ENCODE results near the gene CHAD. TPM values are rescaled to one million over a fixed set of nuclear protein-coding genes. Genes with fewer than 3 reads are reported as not detected.

The CHAD gene
- total and polyA plus RNA-seq, 2 of the 13 experiments (the other 11 are each of a cell fraction or from before 2014, with no cell fraction given): 1.4 TPM; not detected in 1

- intact Hi-C loops (cut with micrococcal nuclease; ENCODE audit: unreplicated experiment) (no loop called here), in situ Hi-C loops (cut with HindIII; ENCODE audit: extremely low pct_ligation_motif_present, low pct_unique_long_range_greater_than_20kb) (no loop called here)
- ChIA-PET POLR2A (no interaction called here), CTCF (ENCODE audit: low intra/inter-chr PET ratio, low total read pairs) (no interaction called here)
- no peaks in the 10 kb centered on the region for H4K20me1 ChIP-seq (ENCODE audit: insufficient read depth, low read length)
- WGBS (ENCODE audit: low lambda C conversion rate): 87% methylated on average over 55 of the region's 66 CpGs
- no peak within 1 kb of the TSS for H3K27ac ChIP-seq (ENCODE audit: extremely low read length, insufficient read depth, low read length)
- no peaks in the 10 kb centered on the region for H3K36me3 ChIP-seq (replicated peaks in 1 of 2; ENCODE audit: control insufficient read depth in 1 of 2, insufficient read depth in 2 of 2, low read length in 2 of 2)
- no peak for TF ChIP-seq ZNF333 (CRISPR knock-in tag; IDR thresholded peaks at IDR 0.05; ENCODE audit: borderline replicate concordance)
- TF ChIP-seq RARG (CRISPR knock-in tag; IDR thresholded peaks at IDR 0.05; ENCODE audit: low read depth): no peak
- TF ChIP-seq JUND (CRISPR knock-in tag; IDR thresholded peaks at IDR 0.05): no peak
- TF ChIP-seq CREB1 (IDR thresholded peaks at IDR 0.05): peak; percentile 75; the same call in 1 of the 2 replicates
- TF ChIP-seq CREB1 (CRISPR knock-in tag; IDR thresholded peaks at IDR 0.05): no peak
- H3K27me3 ChIP-seq (ENCODE audit: control insufficient read depth in 1 of 2, insufficient read depth in 2 of 2, low read length in 2 of 2): peaks cover 0 to 8% of the 10 kb centered on the region in 2 experiments; a peak in 2 of 5 replicates
- no peak within 1 kb of the TSS for H3K4me2 ChIP-seq (ENCODE audit: low read depth, low read length)
- H3K4me3 ChIP-seq (replicated peaks in 1 of 3; ENCODE audit: insufficient read depth in 1 of 3, low read depth in 2 of 3, low read length in 3 of 3): no peak within 1 kb of the TSS
- no peak for FAIRE-seq
- ATAC-seq: no peak
- H3K9ac ChIP-seq (ENCODE audit: insufficient read depth, low read depth, low read length): no peak within 1 kb of the TSS
- no peaks in the 10 kb centered on the region for H3K79me2 ChIP-seq (ENCODE audit: insufficient read depth, low read length)
- DNase-seq (ENCODE audit: low spot score): no peak
- no peaks in the 10 kb centered on the region for H3K9me3 ChIP-seq (ENCODE audit: low read length)
- peaks cover 46% of the 10 kb centered on the region for H3K4me1 ChIP-seq (ENCODE audit: insufficient read depth, low read length)
- no peak within 1 kb of the TSS for H2AFZ ChIP-seq (ENCODE audit: low read length)
- BruUV-seq (replicated peaks): no TSS peak
Observed at GRCh38 chr17:50507871-50508572, 39.3 kb upstream of the CHAD start, which contains the start of gene MYCBPAP. MYCBPAP (plus strand) TSS chr17:50508439; CDS start chr17:50508675, 236 bp downstream.

- CTCF ChIA-PET (ENCODE audit: low intra/inter-chr PET ratio, low total read pairs): no interaction called here
- TF ChIP-seq ELF1 (CRISPR knock-in tag; IDR thresholded peaks at IDR 0.05): no peak
- no peak for TF ChIP-seq ZHX2 (IDR thresholded peaks at IDR 0.05; ENCODE audit: low read depth)
- no peak for TF ChIP-seq ZHX2 (CRISPR knock-in tag; IDR thresholded peaks at IDR 0.05; ENCODE audit: borderline replicate concordance)
- TF ChIP-seq RELA (CRISPR knock-in tag; IDR thresholded peaks at IDR 0.05): no peak
- TF ChIP-seq ZNF44 (CRISPR knock-in tag; IDR thresholded peaks at IDR 0.05): no peak
- TF ChIP-seq XBP1 (CRISPR knock-in tag; IDR thresholded peaks at IDR 0.05): no peak
Observed at GRCh38 chr17:50506298-50506697, 37.6 kb upstream of the CHAD start.

More at GRCh38 chr17:50506298-50506697, 37.6 kb upstream of the CHAD start:
- H3K27ac ChIP-seq (ENCODE audit: extremely low read length, insufficient read depth, low read length): no peak overlapping the region
- in situ Hi-C loops (cut with HindIII; ENCODE audit: extremely low pct_ligation_motif_present, low pct_unique_long_range_greater_than_20kb) (no loop called here), intact Hi-C loops (cut with micrococcal nuclease; ENCODE audit: unreplicated experiment) (no loop called here)
- H3K27me3 ChIP-seq (ENCODE audit: control insufficient read depth in 1 of 2, insufficient read depth in 2 of 2, low read length in 2 of 2): peaks cover 0 to 4% of the 10 kb centered on the region in 2 experiments; a peak in 4 of 5 replicates
- no peak overlapping the region for H2AFZ ChIP-seq (ENCODE audit: low read length)
- no TSS peak for BruUV-seq (replicated peaks)
- peak overlapping the region in 1 of 3 experiments; percentile 40; a peak in 2 of 6 replicates for H3K4me3 ChIP-seq (replicated peaks in 1 of 3; ENCODE audit: insufficient read depth in 1 of 3, low read depth in 2 of 3, low read length in 3 of 3)
- H3K36me3 ChIP-seq (replicated peaks in 1 of 2; ENCODE audit: control insufficient read depth in 1 of 2, insufficient read depth in 2 of 2, low read length in 2 of 2): no peaks in the 10 kb centered on the region
- H3K4me2 ChIP-seq (ENCODE audit: low read depth, low read length): peak overlapping the region; percentile 58
- no peak for FAIRE-seq
- no peak overlapping the region for H3K9ac ChIP-seq (ENCODE audit: insufficient read depth, low read depth, low read length)
- H3K4me1 ChIP-seq (ENCODE audit: insufficient read depth, low read length): peaks cover 52% of the 10 kb centered on the region
- WGBS (ENCODE audit: low lambda C conversion rate): 28% methylated on average over 7 of the region's 7 CpGs
- DNase-seq (ENCODE audit: low spot score): no peak
- no peaks in the 10 kb centered on the region for H3K79me2 ChIP-seq (ENCODE audit: insufficient read depth, low read length)
- H3K9me3 ChIP-seq (ENCODE audit: low read length): no peaks in the 10 kb centered on the region
- no peaks in the 10 kb centered on the region for H4K20me1 ChIP-seq (ENCODE audit: insufficient read depth, low read length)
- ATAC-seq: no peak
- POLR2A ChIA-PET: interaction anchor here (0.9 to 3.4 kb wide), 4 partner anchors 13 to 178 kb away, joined by 3 to 13 read pairs (median 8); no protein-coding TSS in a partner anchor
